ENCODE data around the gene RIPK4.

DNA sequence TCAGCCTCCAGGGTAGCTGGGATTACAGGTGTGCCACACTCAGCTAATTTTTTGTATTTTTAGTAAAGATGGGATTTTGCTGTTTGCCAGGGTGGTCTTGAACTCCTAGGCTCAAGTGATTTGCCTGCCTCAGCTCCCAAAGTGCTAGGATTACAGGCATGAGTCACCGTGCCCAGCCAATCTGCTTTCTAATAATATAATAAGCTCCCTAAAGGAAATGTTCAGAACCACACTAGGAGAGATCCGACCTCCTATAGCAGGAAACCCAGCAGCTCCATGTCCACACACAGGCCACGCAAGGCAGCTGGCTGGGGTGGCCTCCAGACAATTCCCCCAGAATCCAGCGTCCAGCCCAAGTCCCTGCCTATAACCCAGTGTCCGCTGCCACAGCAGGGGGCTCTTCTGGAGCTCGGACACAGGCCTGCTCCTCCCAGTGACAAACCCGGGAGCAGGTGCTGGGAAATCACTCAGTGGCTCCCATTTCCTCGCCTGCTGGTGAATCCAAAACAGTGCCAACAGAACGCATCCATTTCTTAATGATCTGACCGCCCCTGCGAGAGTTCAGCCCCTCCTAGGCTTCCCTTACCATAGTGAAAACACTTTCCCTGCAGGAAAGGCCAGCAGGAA is 7.5 kb downstream of the RIPK4 start:
- TF ChIP-seq EZH2 (IDR thresholded peaks at IDR 0.05) (no peak), POLR2AphosphoS5 (IDR thresholded peaks at IDR 0.05; ENCODE audit: borderline replicate concordance, low read depth, low read length) (no peak)

Measured in SK-N-MC (cell line).